Spinal cord (tissue), 10 donors: Measurements from ENCODE around the gene KSR2. TPM values are rescaled to one million over a fixed set of nuclear protein-coding genes. Genes with fewer than 3 reads are reported as not detected.
"Not testable (repeated sequence)": the region's sequence is repeated elsewhere in the genome, so short reads cannot be mapped to it uniquely, and the experiment has no call there.

Source experiments
- DNase-seq, 6 donors: peaks; one replicate each; pipeline versions ENCODE4 v3.0.0 to v3.0.0-alpha.2; 2013 to 2015; ENCODE audit warnings: low spot score in 6 of 6, low read depth in 4 of 6
- H3K27ac ChIP-seq: one replicate; pipeline ENCODE4 v1.5.1; 2013; ENCODE audit warnings: low read depth, low read length, control low read depth
- H3K27me3 ChIP-seq: one replicate; pipeline ENCODE4 v1.6.1; 2013; ENCODE audit warnings: low read length; ENCODE audit not compliant: control insufficient read depth, insufficient read depth
- H3K36me3 ChIP-seq: one replicate; pipeline ENCODE4 v1.6.1; 2013; ENCODE audit warnings: low read length; ENCODE audit not compliant: control insufficient read depth, insufficient read depth
- H3K4me1 ChIP-seq: one replicate; pipeline ENCODE4 v1.6.1; 2013; ENCODE audit warnings: low read length; ENCODE audit not compliant: control insufficient read depth, insufficient read depth
- H3K4me3 ChIP-seq: one replicate; pipeline ENCODE4 v1.5.1; 2013; ENCODE audit warnings: low read depth, low read length, control low read depth
- H3K9me3 ChIP-seq: one replicate; pipeline ENCODE4 v1.6.1; 2013; ENCODE audit warnings: low read length; ENCODE audit not compliant: control insufficient read depth, insufficient read depth
- WGBS: methylation state at CpG from one replicate; pipeline ENCODE4 v1.1.5; 2013; ENCODE audit warnings: missing lambda C conversion rate; ENCODE audit not compliant: insufficient coverage; 5-methylcytosine and 5-hydroxymethylcytosine counted together
- polyA plus RNA-seq, 2 donors: library from polyadenylated mRNA; unstranded; fragments of 120-200 nt; gene quantifications; one replicate each; pipeline ENCODE4 v1.2.1, GENCODE V29; 2013; ENCODE audit not compliant: insufficient read length in 2 of 2
- total RNA-seq, 2 donors: library from RNA; depleted of rRNA in 1 of 2; stranded (reverse); fragments of 120-200 nt in 1 of 2; fragments of >200 nt in 1 of 2; gene quantifications; one replicate each; pipeline versions ENCODE4 v1.2.3 to v1.2.4, GENCODE V29; 2013 to 2014
- donor health status: healthy.

KSR2 gene
- total and polyA plus RNA-seq, 4 donors = 2.5 to 10.0 (median 5.6) TPM

GRCh38 chr12:117857139-117857538 is 111.7 kb downstream of the KSR2 start:
- H3K9me3 ChIP-seq, H3K27me3 ChIP-seq, DNase-seq, H3K27ac ChIP-seq, H3K4me3 ChIP-seq, H3K36me3 ChIP-seq, H3K4me1 ChIP-seq: not testable (repeated sequence)
- 75% methylated on average over 2 of the region's 4 CpGs for WGBS

DNA sequence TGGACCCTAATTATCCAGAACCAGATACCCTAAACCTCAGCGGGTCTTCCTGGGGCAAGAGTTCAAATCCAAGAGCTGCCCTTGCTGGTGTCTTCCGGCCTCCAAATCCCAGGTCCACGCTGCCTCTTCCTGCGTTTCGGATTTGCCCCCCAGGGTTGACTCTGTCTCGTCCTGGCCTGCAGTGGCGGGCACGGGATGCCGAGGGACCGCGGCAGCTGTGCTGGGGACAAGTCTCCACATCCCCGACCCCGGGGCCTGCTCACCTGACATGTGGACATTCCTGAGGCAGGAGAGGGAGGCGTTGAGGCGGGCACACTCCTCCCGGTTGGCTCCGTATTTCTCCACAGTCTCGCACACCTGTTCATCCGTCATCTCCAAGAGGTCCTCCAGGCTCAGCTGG is 113.6 kb downstream of the KSR2 start:
- 94% methylated on average over 15 of the region's 19 CpGs for WGBS

DNA sequence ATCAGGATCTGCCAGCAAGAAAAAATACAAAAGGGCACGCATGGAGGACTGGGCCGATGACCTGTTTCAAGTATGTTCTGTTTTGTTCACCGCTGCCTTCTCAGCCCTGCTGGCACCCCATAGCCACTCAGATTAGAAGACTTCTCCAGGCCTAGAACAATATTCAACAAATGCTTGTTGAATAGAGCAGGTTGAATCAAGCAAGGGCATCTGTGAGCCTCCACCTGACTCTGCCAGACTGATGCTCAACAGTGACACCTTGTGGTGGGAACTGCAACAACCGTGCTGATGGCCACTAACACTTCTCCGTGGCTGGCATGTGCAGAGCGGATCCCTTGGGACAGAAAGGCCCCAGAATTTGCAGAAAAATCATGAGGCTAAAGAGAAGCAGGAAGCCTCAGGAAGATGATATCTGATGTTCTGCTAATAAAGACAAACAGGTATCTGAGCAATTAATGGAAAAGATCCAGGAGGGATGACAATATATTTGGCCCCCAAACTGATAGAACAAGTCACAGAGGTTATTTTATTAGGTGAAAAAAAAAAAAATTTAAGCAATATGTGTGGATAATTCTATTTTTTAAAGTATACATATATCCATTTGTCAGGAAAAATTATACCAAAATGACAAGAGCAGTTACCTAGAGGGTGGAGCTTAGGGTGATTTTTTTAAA is 114.3 kb downstream of the KSR2 start:
- no peaks in the 10 kb centered on the region for H3K36me3 ChIP-seq
- peak in 5 of 6 donors; percentile 29 to 88 (median 38) for DNase-seq
- no peaks in the 10 kb centered on the region for H3K27me3 ChIP-seq
- no peaks in the 10 kb centered on the region for H3K4me1 ChIP-seq
- WGBS = 55% methylated on average over 6 of the region's 6 CpGs
- H3K9me3 ChIP-seq = no peaks in the 10 kb centered on the region
- H3K27ac ChIP-seq = no peak overlapping the region
- no peak overlapping the region for H3K4me3 ChIP-seq

More for the DNA sequence above, 113.6 kb downstream of the KSR2 start:
- H3K4me1 ChIP-seq = no peaks in the 10 kb centered on the region
- H3K27ac ChIP-seq = no peak overlapping the region
- no peak for DNase-seq
- H3K4me3 ChIP-seq = no peak overlapping the region
- no peaks in the 10 kb centered on the region for H3K27me3 ChIP-seq
- peaks cover 2% of the 10 kb centered on the region for H3K36me3 ChIP-seq
- H3K9me3 ChIP-seq = no peaks in the 10 kb centered on the region

GRCh38 chr12:117853600-117853999 is 115.2 kb downstream of the KSR2 start:
- peaks cover 1% of the 10 kb centered on the region for H3K36me3 ChIP-seq
- no peaks in the 10 kb centered on the region for H3K9me3 ChIP-seq
- no peaks in the 10 kb centered on the region for H3K27me3 ChIP-seq
- no CpG with 5 or more reads among the region's 1 CpG for WGBS
- no peak overlapping the region for H3K4me3 ChIP-seq
- no peak for DNase-seq
- H3K27ac ChIP-seq = no peak overlapping the region
- no peaks in the 10 kb centered on the region for H3K4me1 ChIP-seq

DNA sequence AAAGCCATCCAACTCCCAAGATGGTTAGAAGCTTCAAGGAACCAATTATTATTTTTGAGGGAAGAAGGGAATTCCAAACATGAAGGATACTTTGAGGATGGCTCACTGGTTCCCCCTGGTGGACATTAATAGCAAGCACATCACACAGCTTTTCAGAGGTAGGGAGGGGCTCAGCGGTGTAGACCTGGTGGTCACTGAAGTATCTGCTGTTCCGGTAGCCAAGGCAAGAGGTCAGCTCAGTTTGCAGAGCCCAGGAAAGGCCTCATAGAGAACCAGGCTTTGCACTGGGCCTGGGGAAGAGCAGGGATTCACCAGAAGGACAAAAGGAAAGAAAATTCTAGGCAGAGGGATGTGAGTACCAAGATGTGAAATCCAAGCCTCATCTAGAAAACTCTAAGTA is 118.7 kb downstream of the KSR2 start:
- 0% methylated on average over 1 of the region's 2 CpGs for WGBS

GRCh38 chr12:117847371-117847770 is 121.4 kb downstream of the KSR2 start:
- Histone ChIP-seq H3K4me3 (no peak overlapping the region), H3K36me3 (peaks cover 3% of the 10 kb centered on the region), H3K27ac (no peak overlapping the region), H3K27me3 (no peaks in the 10 kb centered on the region), H3K4me1 (no peaks in the 10 kb centered on the region), H3K9me3 (no peaks in the 10 kb centered on the region)
- WGBS = 42% methylated on average over 5 of the region's 5 CpGs
- DNase-seq = no peak

More for the DNA sequence above, 118.7 kb downstream of the KSR2 start:
- H3K9me3 ChIP-seq = no peaks in the 10 kb centered on the region
- H3K27me3 ChIP-seq = no peaks in the 10 kb centered on the region
- H3K36me3 ChIP-seq = peaks cover 3% of the 10 kb centered on the region
- no peak overlapping the region for H3K27ac ChIP-seq
- no peak overlapping the region for H3K4me3 ChIP-seq
- DNase-seq = peak in 5 of 6 donors; percentile 28 to 89 (median 47)
- no peaks in the 10 kb centered on the region for H3K4me1 ChIP-seq

- WGBS = 87% methylated on average over 3 of the region's 7 CpGs
- DNase-seq = no peak
- H3K27me3 ChIP-seq = no peaks in the 10 kb centered on the region
- no peaks in the 10 kb centered on the region for H3K9me3 ChIP-seq
- H3K4me1 ChIP-seq = no peaks in the 10 kb centered on the region
- H3K36me3 ChIP-seq = peaks cover 3% of the 10 kb centered on the region
- no peak overlapping the region for H3K4me3 ChIP-seq
- H3K27ac ChIP-seq = no peak overlapping the region
Measured at GRCh38 chr12:117845271-117845904, 123.4 kb downstream of the KSR2 start.

DNA sequence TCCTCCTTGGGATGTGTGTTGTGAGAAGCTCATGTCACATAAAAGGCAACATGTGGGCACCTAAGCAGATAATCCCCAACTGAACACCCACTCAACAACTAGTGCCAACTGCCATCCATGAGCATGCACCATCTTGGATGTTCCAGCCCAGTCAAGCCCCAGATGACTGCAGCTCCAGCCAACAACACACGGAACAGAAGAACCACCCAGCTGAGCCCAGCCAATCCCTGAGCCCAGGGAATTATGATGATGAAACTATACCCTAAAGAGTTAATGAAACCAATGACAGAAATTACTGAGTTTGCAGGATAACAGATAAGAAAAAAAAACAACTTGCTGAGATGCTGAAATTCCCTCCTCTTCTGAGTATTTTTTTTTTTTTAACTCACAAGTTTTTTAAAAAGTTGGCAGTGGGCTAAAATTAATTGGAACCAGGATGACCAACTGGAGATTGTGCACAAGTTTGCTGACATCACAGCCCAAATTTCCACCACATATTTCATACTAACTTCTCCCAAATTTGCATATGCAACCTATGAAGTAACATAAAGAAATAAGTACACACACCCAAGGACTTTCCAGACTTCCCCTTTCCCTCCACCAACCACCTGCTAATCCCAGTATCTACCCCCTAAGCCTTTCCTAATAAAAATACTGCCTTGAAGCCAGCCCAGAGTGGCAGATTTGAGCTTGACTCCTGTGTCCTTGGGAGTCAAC is 124.5 kb downstream of the KSR2 start:
- DNase-seq = no peak
- WGBS = no CpG with 5 or more reads among the region's 1 CpG
- Histone ChIP-seq H3K4me1 (no peaks in the 10 kb centered on the region), H3K9me3 (no peaks in the 10 kb centered on the region), H3K27ac (no peak overlapping the region), H3K27me3 (no peaks in the 10 kb centered on the region), H3K4me3 (no peak overlapping the region), H3K36me3 (peaks cover 3% of the 10 kb centered on the region)

- Histone ChIP-seq H3K9me3 (no peaks in the 10 kb centered on the region), H3K27me3 (no peaks in the 10 kb centered on the region), H3K4me1 (no peaks in the 10 kb centered on the region), H3K27ac (no peak overlapping the region), H3K4me3 (no peak overlapping the region), H3K36me3 (no peaks in the 10 kb centered on the region)
- WGBS = 61% methylated on average over 3 of the region's 4 CpGs
- no peak for DNase-seq
Measured at GRCh38 chr12:117842630-117843029, 126.2 kb downstream of the KSR2 start.
